Erythroblast (primary cell): ENCODE data around the gene THSD4.

ENCODE experiments used
- GATA1 ChIP-seq: IDR thresholded peaks from 2 replicates; pipeline ENCODE4 v1.6.1; 2011; ENCODE audit warnings: low read depth, mild to moderate bottlenecking, control low read depth, low read length, moderate library complexity
- POLR2A ChIP-seq: IDR thresholded peaks from 2 replicates; pipeline ENCODE4 v1.6.1; 2011; ENCODE audit warnings: mild to moderate bottlenecking, low read length

GRCh38 chr15:71603379-71603778 lies 488.1 kb downstream of the THSD4 start:
- no peak for TF ChIP-seq POLR2A
- no peak for TF ChIP-seq GATA1
